HL-60 (cell line): ENCODE data around the gene TMEM117.

Source experiments
- CTCF ChIP-seq: IDR thresholded peaks from one replicate; pipeline ENCODE4 v1.5.1; 2011; ENCODE audit warnings: low read length, control low read depth, inconsistent platforms; ENCODE audit not compliant: insufficient read depth
- SPI1 ChIP-seq: IDR thresholded peaks from 2 replicates; pipeline ENCODE4 v1.6.1; 2012; ENCODE audit warnings: low read depth, mild to moderate bottlenecking, borderline replicate concordance

GRCh38 chr12:44217146-44217883 lies 381.4 kb downstream of the TMEM117 start:
- no peak for TF ChIP-seq CTCF
- TF ChIP-seq SPI1: no peak
